Activated naive CD8-positive, alpha-beta T cell treated with anti-CD3 and anti-CD28 coated beads, Interleukin-2, amount 50 U/mL, for 24 hours (primary cell): ENCODE results near the gene CRYBB1.

Experiments used
- ATAC-seq: fragments of 150-1000 bp; cut with Tn5 transposase; one replicate; pipeline ENCODE4 v1.10.0; 2021
- DNase-seq: peaks from one replicate; pipeline ENCODE4 v3.0.0; 2021
- H3K27ac Mint-ChIP-seq: one replicate; pipeline ENCODE4 v1.8.0; 2021; ENCODE audit warnings: mild to moderate bottlenecking, mixed read lengths
- H3K27me3 Mint-ChIP-seq: one replicate; pipeline ENCODE4 v1.8.0; 2021; ENCODE audit warnings: mixed read lengths
- H3K36me3 Mint-ChIP-seq: one replicate; pipeline ENCODE4 v1.8.0; 2021; ENCODE audit warnings: low read depth, mixed read lengths
- H3K4me1 Mint-ChIP-seq: one replicate; pipeline ENCODE4 v1.8.0; 2021; ENCODE audit warnings: mixed read lengths
- H3K4me3 Mint-ChIP-seq: one replicate; pipeline ENCODE4 v1.8.0; 2021; ENCODE audit warnings: mild to moderate bottlenecking, moderate library complexity, mixed read lengths
- H3K9me3 Mint-ChIP-seq: one replicate; pipeline ENCODE4 v1.8.0; 2021; ENCODE audit warnings: mixed read lengths

CRYBB1 gene

GRCh38 chr22:26567610-26568009 lies 50.2 kb downstream of the CRYBB1 start:
- no peaks in the 10 kb centered on the region for H3K36me3 Mint-ChIP-seq
- DNase-seq (no peak), ATAC-seq (no peak)
- H3K9me3 Mint-ChIP-seq, result no peaks in the 10 kb centered on the region
- no peaks in the 10 kb centered on the region for H3K27me3 Mint-ChIP-seq
- no peak overlapping the region for H3K4me3 Mint-ChIP-seq
- H3K4me1 Mint-ChIP-seq, result peaks cover 49% of the 10 kb centered on the region
- H3K27ac Mint-ChIP-seq, result no peak overlapping the region

GRCh38 chr22:26566994-26567393 lies 50.8 kb downstream of the CRYBB1 start:
- no peaks in the 10 kb centered on the region for H3K27me3 Mint-ChIP-seq
- H3K4me3 Mint-ChIP-seq, result no peak overlapping the region
- ATAC-seq, result no peak
- DNase-seq, result no peak
- peaks cover 45% of the 10 kb centered on the region for H3K4me1 Mint-ChIP-seq
- H3K27ac Mint-ChIP-seq, result no peak overlapping the region
- H3K36me3 Mint-ChIP-seq, result no peaks in the 10 kb centered on the region
- no peaks in the 10 kb centered on the region for H3K9me3 Mint-ChIP-seq

DNA sequence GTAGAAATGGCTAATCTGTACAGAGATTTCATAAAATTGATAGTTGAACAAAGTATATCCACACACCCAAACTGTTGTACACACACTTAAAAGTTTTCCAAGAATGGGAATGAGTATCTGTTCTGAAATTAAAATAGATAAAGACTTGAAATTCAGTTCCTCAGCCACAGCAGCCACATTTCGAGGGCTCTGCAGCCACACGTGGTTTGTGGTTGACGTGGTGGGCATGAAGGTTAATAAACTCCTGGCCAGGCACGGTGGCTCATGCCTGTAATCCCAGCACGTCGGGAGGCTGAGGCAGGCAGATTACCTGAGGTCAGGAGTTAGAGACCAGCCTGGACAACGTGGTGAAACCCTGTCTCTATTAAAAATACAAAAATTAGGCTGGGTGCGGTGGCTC lies 51.9 kb downstream of the CRYBB1 start:
- Mint-ChIP-seq H3K36me3 (no peaks in the 10 kb centered on the region), H3K4me3 (no peak overlapping the region), H3K27me3 (no peaks in the 10 kb centered on the region), H3K9me3 (no peaks in the 10 kb centered on the region), H3K27ac (no peak overlapping the region), H3K4me1 (peaks cover 35% of the 10 kb centered on the region)
- no peak for ATAC-seq
- DNase-seq, result peak; percentile 35

DNA sequence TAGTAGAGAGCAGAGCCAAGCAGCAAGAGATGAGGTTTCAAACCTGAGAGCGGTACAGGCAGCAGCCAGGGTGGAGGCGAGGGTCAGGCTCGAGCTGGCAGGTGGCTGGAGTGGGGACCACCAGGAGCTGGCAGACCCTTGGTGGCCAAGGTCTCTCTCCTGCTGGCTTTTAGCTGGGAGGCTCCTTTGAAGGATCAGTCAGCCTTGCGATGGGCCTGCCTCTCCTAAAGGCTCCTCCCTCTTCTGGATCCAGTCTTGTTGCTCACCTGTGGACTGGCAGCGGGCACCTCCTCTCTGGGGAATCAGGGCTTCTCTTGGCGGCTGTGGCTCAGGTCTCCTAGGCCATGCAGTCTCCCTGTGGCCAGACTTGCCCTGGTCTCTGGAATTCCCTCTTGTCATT lies 52.6 kb downstream of the CRYBB1 start:
- DNase-seq (no peak), ATAC-seq (no peak)
- Mint-ChIP-seq H3K27ac (no peak overlapping the region), H3K27me3 (no peaks in the 10 kb centered on the region), H3K36me3 (no peaks in the 10 kb centered on the region), H3K4me1 (peaks cover 29% of the 10 kb centered on the region), H3K4me3 (no peak overlapping the region), H3K9me3 (no peaks in the 10 kb centered on the region)

DNA sequence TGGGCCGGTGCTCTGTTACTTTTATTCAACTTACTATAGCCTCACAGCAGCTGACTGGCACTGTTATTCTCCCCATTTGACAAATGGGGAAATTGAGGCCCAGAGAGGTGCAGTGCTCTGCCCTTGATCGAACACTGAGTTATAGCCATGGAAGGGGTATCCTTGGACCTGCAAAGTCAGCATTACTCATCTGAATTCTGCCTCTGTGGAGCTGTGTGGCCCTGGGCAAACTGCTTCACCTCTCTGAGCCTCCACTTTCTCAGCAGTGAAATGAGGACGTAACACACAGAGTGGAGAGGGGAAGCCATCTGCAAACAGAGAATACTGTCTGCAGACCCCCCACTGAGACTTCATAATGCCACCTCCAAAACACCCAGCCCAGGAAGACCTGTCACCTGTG lies 53.2 kb downstream of the CRYBB1 start:
- DNase-seq (no peak), ATAC-seq (no peak)
- H3K27me3 Mint-ChIP-seq, result no peaks in the 10 kb centered on the region
- no peaks in the 10 kb centered on the region for H3K9me3 Mint-ChIP-seq
- no peaks in the 10 kb centered on the region for H3K36me3 Mint-ChIP-seq
- no peak overlapping the region for H3K4me3 Mint-ChIP-seq
- no peak overlapping the region for H3K27ac Mint-ChIP-seq
- peaks cover 26% of the 10 kb centered on the region for H3K4me1 Mint-ChIP-seq

DNA sequence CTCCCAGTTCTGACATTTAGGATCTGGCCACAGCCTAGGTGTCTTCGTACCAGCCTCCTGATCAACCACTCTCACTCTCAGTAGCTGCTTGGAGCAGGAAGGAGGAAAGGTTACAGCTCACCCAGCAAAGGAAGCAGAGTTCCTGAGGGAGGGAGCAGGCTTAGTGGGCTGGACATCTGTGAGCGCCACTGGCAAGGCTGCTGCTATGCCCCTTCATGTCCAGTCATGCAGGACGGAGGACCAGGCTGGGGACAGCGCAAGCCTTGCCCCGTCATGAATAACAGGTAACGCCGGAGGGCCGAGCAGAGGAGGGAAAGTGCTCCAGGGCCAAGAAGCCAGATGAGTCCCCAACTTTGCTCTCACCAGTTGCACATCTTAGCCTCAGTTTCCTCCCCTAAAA lies 53.6 kb downstream of the CRYBB1 start:
- Mint-ChIP-seq H3K27ac (no peak overlapping the region), H3K4me3 (no peak overlapping the region), H3K36me3 (no peaks in the 10 kb centered on the region), H3K9me3 (no peaks in the 10 kb centered on the region), H3K4me1 (peaks cover 26% of the 10 kb centered on the region), H3K27me3 (no peaks in the 10 kb centered on the region)
- DNase-seq (no peak), ATAC-seq (no peak)

DNA sequence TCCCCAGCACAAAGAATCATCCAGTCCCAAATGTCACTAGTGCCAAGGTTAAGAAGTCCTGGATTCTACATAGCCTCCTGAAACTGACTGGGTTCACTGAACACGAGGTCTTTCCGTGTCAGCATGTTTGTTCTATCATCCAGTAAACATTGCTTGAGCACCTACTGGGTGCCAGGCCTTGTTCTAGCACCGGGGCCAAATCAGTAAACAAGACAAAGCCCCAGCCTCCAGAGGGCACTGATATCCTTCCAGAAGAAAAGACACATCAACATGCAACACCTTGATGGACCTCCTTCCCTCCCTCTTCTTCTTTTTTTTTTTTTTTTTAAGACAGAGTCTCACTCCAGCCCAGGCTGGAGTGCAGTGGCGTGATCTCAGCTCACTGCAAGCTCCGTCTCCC lies 54.8 kb downstream of the CRYBB1 start:
- ATAC-seq (no peak), DNase-seq (no peak)
- H3K27me3 Mint-ChIP-seq, result no peaks in the 10 kb centered on the region
- H3K4me1 Mint-ChIP-seq, result peaks cover 27% of the 10 kb centered on the region
- no peaks in the 10 kb centered on the region for H3K9me3 Mint-ChIP-seq
- H3K4me3 Mint-ChIP-seq, result no peak overlapping the region
- H3K36me3 Mint-ChIP-seq, result no peaks in the 10 kb centered on the region
- H3K27ac Mint-ChIP-seq, result no peak overlapping the region

- no peaks in the 10 kb centered on the region for H3K36me3 Mint-ChIP-seq
- no peaks in the 10 kb centered on the region for H3K9me3 Mint-ChIP-seq
- H3K4me3 Mint-ChIP-seq, result no peak overlapping the region
- no peak for DNase-seq
- H3K27me3 Mint-ChIP-seq, result no peaks in the 10 kb centered on the region
- H3K27ac Mint-ChIP-seq, result no peak overlapping the region
- peaks cover 29% of the 10 kb centered on the region for H3K4me1 Mint-ChIP-seq
- no peak for ATAC-seq
Measured at GRCh38 chr22:26561756-26562417, 55.9 kb downstream of the CRYBB1 start.

DNA sequence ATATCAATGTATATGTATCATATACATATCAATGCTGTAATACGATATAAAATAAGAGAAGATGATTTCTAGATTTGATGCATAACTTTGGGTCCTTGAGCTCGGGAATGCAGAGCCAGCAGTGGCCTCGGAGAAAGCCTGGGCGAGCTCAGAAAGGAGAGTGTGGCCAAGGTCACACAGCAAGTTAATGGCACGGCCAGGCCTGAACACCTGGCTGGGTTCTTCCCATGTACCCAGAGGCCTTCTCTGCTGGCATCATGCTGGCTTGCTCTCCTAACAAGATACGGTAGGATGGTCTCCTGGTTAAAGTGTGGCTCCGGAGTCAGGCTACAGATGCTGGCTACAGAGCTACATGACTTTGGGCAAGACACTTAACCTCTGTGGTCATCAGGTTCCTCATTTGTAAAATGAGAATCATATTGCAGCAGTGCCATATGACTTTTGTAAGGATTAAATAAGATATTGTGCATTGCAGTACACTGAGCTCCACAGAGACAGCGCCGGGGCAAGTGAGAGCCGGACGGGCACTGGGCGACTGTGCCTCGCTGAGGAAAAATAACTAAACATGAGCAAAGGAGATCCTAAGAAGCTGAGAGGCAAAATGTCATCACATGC lies 57.8 kb downstream of the CRYBB1 start:
- H3K4me1 Mint-ChIP-seq, result peaks cover 21% of the 10 kb centered on the region
- H3K27me3 Mint-ChIP-seq, result no peaks in the 10 kb centered on the region
- no peak overlapping the region for H3K27ac Mint-ChIP-seq
- DNase-seq, result no peak
- H3K36me3 Mint-ChIP-seq, result no peaks in the 10 kb centered on the region
- ATAC-seq, result no peak
- no peaks in the 10 kb centered on the region for H3K9me3 Mint-ChIP-seq
- no peak overlapping the region for H3K4me3 Mint-ChIP-seq

DNA sequence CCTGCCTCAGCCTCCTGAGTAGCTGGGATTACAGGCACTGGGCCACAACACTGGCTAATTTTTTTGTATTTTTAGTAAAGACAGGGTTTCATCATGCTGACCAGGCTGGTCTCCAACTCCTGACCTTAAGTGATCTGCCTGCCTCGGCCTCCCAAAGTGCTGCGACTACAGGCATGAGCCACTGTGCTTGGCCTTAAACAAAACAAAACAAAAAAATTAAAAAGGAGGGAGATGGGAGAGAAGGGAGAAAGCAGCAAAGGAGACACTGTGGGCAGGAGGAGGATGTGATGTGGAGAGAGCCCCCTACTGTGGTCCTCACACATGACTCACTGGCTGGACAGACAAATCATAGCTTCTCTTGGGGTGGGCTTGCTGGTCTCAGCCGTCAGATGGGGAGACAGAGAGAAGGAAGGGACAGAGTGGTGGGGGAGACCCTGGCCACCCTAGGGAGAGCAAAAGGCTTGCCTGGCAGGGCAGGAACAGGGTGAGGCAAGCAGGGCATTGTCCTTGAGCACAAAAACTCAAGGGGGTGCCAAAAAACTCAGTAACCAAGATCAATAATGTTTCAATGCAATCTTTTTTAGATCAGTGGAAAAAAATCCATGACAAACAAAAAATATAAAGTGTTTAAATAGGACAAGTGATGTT lies 59.5 kb downstream of the CRYBB1 start:
- Mint-ChIP-seq H3K27ac (no peak overlapping the region), H3K27me3 (no peaks in the 10 kb centered on the region), H3K36me3 (no peaks in the 10 kb centered on the region), H3K4me1 (peaks cover 33% of the 10 kb centered on the region), H3K9me3 (no peaks in the 10 kb centered on the region), H3K4me3 (no peak overlapping the region)
- DNase-seq (no peak), ATAC-seq (no peak)

DNA sequence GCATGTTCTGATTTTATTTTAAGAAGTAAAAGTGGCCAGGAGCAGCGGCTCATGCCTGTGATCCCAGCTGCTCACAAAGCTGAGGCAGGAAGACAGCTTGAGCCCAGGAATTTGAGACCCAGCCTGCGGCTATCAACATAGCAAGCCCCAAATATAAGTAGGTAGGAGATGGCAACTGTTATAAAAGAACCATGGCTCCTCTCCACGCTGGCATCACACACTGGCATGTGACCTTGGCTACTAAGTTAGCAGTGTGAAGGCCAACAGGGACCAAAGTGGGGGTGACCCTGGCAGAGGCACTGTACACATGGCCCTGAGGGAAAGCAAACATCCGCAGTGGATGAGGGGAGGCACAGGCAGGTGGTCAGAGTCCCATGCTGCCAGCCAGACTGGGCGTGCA lies 60.9 kb downstream of the CRYBB1 start:
- Mint-ChIP-seq H3K27me3 (no peaks in the 10 kb centered on the region), H3K4me1 (peaks cover 32% of the 10 kb centered on the region), H3K36me3 (no peaks in the 10 kb centered on the region), H3K4me3 (no peak overlapping the region), H3K9me3 (no peaks in the 10 kb centered on the region), H3K27ac (no peak overlapping the region)
- no peak for DNase-seq
- no peak for ATAC-seq

- Mint-ChIP-seq H3K36me3 (no peaks in the 10 kb centered on the region), H3K4me1 (peaks cover 32% of the 10 kb centered on the region), H3K4me3 (no peak overlapping the region), H3K9me3 (no peaks in the 10 kb centered on the region), H3K27ac (no peak overlapping the region), H3K27me3 (no peaks in the 10 kb centered on the region)
- no peak for ATAC-seq
- DNase-seq, result no peak
Measured at GRCh38 chr22:26555478-26555877, 62.3 kb downstream of the CRYBB1 start.

GRCh38 chr22:26554956-26555355 lies 62.9 kb downstream of the CRYBB1 start:
- DNase-seq (no peak), ATAC-seq (no peak)
- peaks cover 32% of the 10 kb centered on the region for H3K4me1 Mint-ChIP-seq
- no peaks in the 10 kb centered on the region for H3K9me3 Mint-ChIP-seq
- no peak overlapping the region for H3K4me3 Mint-ChIP-seq
- H3K27me3 Mint-ChIP-seq, result no peaks in the 10 kb centered on the region
- H3K27ac Mint-ChIP-seq, result no peak overlapping the region
- H3K36me3 Mint-ChIP-seq, result no peaks in the 10 kb centered on the region

- Mint-ChIP-seq H3K27me3 (no peaks in the 10 kb centered on the region), H3K9me3 (no peaks in the 10 kb centered on the region), H3K4me3 (no peak overlapping the region), H3K36me3 (peaks cover 2% of the 10 kb centered on the region), H3K27ac (no peak overlapping the region), H3K4me1 (peaks cover 22% of the 10 kb centered on the region)
- ATAC-seq, result no peak
- no peak for DNase-seq
Measured at GRCh38 chr22:26553056-26553752, 64.6 kb downstream of the CRYBB1 start.

GRCh38 chr22:26552466-26552865 lies 65.4 kb downstream of the CRYBB1 start:
- no peak overlapping the region for H3K4me3 Mint-ChIP-seq
- H3K27me3 Mint-ChIP-seq, result no peaks in the 10 kb centered on the region
- H3K36me3 Mint-ChIP-seq, result peaks cover 7% of the 10 kb centered on the region
- no peak overlapping the region for H3K27ac Mint-ChIP-seq
- H3K9me3 Mint-ChIP-seq, result peaks cover 1% of the 10 kb centered on the region
- ATAC-seq (no peak), DNase-seq (no peak)
- peaks cover 25% of the 10 kb centered on the region for H3K4me1 Mint-ChIP-seq
